GM18868 (cell line): Measurements from ENCODE around the gene LRRC53.

Experiments
- ATAC-seq: cut with Tn5 transposase; IDR thresholded peaks from one replicate; pipeline ENCODE4 v1.9.1; 2021; ENCODE audit warnings: mild to moderate bottlenecking, moderate library complexity; ENCODE audit not compliant: unreplicated experiment

LRRC53 gene

GRCh38 chr1:74434321-74434720, 78.1 kb downstream of the LRRC53 start:
- no peak for ATAC-seq

- no peak for ATAC-seq
Measured at GRCh38 chr1:74432325-74432724, 80.1 kb downstream of the LRRC53 start.

GRCh38 chr1:74431531-74431930, 80.9 kb downstream of the LRRC53 start:
- ATAC-seq, result no peak

GRCh38 chr1:74430342-74430934, 82.0 kb downstream of the LRRC53 start:
- ATAC-seq, result no peak

- ATAC-seq, result no peak
Measured at GRCh38 chr1:74429580-74429979, 82.8 kb downstream of the LRRC53 start.

GRCh38 chr1:74427681-74428080, 84.7 kb downstream of the LRRC53 start:
- no peak for ATAC-seq

GRCh38 chr1:74426208-74426937, 86.0 kb downstream of the LRRC53 start:
- ATAC-seq, result no peak

- no peak for ATAC-seq
Measured at GRCh38 chr1:74425676-74426075, 86.7 kb downstream of the LRRC53 start.

GRCh38 chr1:74423471-74423870, 88.9 kb downstream of the LRRC53 start:
- ATAC-seq, result no peak

- no peak for ATAC-seq
Measured at GRCh38 chr1:74422421-74423292, 89.8 kb downstream of the LRRC53 start.

- ATAC-seq, result no peak
Measured at GRCh38 chr1:74420467-74420866, 91.9 kb downstream of the LRRC53 start.
